SK-MEL-5 (cell line): ENCODE measurements around the gene DPP6. TPM values are rescaled to one million over a fixed set of nuclear protein-coding genes. Genes with fewer than 3 reads are reported as not detected.

Source experiments
- DNase-seq: peaks from one replicate; pipeline ENCODE4 v3.0.0-alpha.2; 2016; ENCODE audit warnings: low read depth, low spot score
- in situ Hi-C: cut with HindIII; loops from 2 replicates; pipeline ENCODE4 v1.10.0; 2016; ENCODE audit warnings: low sequenced_read_pairs, high pct_unique_total_duplicates, low pct_unique_long_range_greater_than_20kb
- total RNA-seq: library from RNA; depleted of rRNA; stranded (reverse); fragments of >200 nt; shearing (Covaris generic); gene quantifications from 2 replicates; pipeline ENCODE4 v1.2.3, GENCODE V29; 2014

The DPP6 gene
- total RNA-seq, 1 experiment from 2014 or later = 0.87 TPM

DNA sequence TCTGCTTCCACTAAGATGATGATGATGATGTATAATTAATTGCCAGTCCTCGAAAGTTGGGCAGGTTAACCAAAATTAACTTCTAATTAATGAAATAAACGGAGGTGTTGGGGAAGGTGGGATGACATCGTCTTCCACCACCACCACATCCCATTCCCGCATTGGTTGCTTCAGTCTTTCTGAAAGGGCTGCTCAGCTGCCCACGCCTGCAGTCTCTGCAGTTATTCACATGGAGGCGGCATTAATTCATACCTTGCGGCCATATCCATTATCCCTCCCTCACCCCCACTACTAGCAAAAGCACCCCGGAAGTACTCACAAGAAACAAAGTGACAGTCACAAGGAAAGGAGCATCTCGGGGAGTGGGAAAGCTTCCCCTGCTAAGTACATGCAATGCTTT, 387.9 kb downstream of the DPP6 start:
- in situ Hi-C loops = no loop called here
- DNase-seq = no peak

DNA sequence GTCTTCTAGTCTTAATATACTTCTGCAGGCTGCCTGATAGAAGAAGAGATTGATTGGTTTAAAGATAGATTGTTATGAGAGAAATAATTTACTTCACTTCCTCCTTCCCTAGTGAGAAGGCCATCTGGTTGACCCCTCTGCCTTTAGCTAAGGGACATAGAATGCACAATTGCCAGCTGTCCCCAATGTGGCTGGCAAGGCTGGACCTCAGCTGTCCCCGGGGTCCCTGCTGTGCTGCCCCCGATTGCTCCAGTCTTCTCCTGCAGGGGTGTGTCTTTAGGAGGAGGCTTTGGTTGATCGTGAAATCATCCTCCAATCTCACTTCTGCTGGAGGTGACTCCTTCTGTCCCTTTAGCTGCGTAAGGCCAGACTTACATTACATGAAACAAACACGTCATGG, 388.5 kb downstream of the DPP6 start:
- no peak for DNase-seq
- in situ Hi-C loops = no loop called here

DNA sequence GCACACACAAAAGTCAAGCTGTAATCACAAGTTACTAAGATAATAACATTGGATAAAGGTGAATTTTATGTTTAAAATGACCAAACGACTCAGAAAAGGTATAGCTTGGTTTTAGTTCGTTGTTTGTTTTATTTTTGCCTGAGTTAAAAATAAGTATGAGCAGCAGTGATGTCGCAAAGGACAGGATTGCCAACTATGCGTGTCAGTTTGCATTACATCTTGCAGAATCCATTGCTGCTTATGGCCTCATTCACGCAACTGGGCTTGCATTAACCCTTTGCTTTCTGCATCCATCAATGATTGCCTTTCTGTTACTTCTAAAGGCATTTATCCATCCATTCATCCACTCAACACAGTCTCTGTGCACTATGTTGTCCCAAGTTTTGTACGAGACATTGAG, 389.6 kb downstream of the DPP6 start:
- no peak for DNase-seq
- in situ Hi-C loops = no loop called here

DNA sequence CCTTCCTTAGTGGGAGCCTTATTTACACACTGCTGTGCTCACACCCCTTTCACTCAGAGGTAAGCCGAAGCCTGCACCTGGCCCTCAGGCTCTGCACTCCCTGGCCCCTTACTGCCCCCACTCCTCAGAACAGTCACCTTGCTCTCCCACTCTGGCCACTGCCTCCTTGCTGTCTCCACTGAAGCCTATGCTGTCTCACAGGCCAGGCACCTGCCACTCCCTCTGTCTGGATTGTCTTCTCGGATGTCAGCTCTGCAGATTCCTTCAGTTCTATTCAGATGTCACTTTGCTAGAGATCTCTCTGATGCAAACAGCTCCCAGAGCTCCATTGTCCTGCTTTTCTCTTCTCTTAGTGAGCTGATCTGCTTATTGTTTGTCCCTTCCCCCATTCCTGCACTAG, 390.7 kb downstream of the DPP6 start:
- in situ Hi-C loops = no loop called here
- no peak for DNase-seq

DNA sequence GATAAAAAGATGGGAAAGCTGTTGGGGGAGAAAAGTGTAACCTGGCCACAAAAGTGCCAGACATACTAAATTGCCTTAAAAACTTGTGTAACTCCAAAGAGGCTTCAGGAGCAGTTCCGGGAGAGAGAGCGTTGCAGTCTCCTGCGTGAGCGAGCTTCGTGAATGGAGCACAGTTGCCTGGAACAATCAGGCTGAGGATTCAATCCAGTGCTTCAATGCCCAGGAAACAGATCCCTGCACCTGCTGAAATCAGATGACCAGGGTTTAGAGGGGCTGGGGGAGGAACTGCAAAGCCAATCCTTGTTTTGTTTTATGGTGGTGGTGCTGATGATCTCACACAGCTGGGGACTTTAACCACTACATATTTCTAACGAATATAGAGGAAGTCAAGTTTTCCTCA, 398.3 kb downstream of the DPP6 start:
- in situ Hi-C loops = no loop called here
- DNase-seq = no peak

DNA sequence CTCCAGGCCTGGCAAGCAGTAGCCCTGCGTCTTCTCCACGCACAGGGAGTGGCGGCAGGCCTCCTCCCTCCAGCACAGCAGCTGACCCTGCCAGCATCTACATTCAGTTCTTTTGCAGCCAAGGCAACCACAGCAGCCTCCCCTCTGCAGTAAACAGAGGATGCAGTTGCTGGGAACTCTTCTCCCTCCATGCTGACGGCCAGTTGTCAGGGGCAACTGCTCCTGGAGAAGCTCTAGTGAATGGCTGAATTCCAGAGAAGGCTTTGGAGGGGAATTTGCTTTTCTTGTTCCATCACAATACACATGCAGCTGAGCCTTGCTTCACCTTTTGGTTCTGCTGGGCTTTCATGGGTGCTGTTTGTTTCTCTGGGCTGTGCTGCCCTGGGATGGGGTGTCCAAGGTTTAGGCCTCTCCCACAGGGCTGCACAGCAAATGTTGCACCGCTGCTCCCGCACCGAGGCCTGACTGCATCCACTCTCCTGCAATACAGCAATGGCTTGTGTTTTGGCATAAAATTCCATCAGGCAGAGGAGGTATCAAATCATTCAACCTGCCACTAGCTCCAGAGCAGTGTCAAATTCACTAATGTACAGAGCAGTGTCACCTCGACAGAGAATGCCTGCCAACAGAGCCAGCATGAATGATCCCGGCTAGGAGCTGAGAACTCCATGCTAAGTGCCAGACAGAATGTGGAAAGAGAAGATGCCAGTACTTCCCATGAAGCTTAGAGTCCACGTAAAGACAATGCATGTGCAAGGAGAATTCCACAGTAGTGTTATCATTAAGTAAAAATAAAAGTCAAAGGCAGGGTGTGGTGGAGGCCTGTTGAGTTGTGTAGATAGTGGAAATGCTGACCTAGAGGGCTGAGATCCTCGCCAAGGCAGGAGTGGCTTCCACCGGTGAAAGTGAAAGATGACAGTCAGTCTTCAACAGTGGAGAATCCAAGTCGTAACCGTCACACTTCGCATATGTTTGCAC, 399.6 kb downstream of the DPP6 start:
- no peak for DNase-seq
- in situ Hi-C loops = no loop called here

DNA sequence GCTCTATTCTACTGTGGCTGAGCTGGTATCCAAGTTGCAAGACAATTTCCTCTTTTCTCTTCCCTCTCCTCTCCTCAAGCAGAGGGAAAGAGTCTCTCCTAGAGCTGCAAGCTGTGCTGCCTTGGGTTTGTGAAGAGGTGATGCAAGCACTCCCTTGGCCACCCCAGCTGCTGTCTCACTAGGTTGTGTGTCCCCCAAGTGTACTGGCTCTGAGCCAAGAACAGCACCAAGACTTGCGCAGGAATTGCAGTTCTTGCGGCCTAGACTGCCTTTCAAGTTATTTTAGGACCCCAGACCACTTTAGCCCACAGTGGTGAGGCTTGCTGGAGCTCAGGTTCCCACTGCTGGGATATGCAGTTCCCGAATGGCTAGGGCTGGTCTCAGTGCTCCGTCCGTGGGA, 411.6 kb downstream of the DPP6 start:
- in situ Hi-C loops = no loop called here
- DNase-seq = no peak

DNA sequence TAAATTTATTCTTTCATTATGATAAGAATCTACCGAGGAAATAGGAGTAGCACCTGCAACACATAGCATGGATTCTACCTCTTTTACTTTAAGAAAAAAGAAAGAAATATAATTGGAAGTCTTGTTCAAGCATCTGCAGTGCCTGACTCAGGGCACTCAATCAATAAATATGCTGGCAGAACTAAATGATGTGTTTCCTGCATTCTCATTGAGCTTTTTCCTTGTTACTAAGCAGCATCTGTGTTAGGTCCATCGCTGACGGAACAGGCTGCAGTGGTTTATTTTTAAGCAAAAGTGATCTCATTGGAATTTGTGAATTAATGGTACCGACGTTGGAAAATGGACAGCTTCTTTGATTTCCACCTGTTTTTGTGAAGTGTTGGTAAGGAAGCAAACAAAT, 417.5 kb downstream of the DPP6 start:
- DNase-seq = no peak
- in situ Hi-C loops = no loop called here

DNA sequence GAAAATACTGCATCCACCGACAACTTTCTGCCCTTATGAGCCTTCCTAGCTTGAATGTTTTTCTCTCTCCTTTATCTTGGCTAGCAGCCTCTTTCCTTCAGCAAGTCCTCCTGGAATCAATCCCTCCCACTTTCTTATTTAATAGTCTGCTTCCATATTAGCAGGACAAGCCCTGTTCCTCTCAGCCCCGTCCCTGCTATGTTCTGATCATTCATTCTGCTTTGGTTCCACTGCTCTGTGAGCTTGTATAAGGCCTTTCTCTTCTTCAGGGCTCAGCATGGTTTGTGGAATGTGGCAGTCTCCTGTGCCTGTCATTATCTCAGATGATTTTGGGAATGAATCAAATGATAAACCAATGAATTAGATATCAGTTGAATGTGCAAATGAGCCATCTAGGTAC, 420.1 kb downstream of the DPP6 start:
- no peak for DNase-seq
- in situ Hi-C loops = no loop called here

DNA sequence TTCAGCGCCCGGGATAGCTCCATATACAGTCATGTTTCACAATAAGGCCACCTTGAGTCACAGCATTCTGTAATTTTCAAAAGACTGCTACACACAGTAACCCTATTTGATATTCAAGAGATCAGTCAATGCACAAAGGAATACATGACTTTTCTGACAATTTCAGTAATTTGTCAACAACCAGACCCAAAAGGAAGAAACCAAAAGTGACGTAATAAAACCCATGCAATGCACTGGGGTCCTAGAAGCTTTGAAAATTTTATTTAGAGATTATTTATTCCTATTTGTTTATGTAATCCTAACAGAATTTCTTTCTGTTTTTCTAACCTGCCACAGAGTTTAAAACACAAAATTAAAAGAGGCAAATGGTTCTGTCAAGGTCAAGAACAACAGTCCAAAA, 421.2 kb downstream of the DPP6 start:
- in situ Hi-C loops = no loop called here
- DNase-seq = no peak

DNA sequence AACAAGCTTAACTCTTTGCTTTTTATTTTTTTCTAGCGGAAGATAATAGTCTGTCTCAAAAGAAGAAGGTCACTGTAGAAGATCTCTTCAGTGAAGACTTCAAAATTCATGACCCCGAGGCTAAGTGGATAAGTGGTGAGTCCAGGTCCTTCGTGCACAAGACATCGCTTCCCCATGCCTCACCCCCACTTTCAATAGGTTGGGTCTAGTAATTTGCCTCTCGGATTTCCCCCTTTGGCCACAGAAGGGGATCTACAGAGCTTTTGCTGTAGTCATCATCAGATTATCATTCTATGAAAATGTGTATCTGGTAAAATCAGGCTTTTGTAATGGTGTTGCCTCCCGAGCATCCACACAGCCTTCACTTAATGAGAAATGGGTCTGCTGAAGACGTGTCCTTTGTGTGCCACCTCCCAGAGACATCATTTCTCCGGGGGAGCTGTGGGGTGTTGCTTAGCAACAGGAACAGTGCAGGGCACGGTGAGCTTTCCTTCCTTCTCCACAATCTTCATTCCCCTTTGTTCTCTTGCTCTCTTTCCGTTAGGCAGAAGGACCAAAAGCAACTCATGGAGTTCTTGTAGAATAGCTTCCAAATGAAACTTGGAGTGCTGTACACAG, 422.8 kb downstream of the DPP6 start:
- in situ Hi-C loops = no loop called here
- DNase-seq = no peak

DNA sequence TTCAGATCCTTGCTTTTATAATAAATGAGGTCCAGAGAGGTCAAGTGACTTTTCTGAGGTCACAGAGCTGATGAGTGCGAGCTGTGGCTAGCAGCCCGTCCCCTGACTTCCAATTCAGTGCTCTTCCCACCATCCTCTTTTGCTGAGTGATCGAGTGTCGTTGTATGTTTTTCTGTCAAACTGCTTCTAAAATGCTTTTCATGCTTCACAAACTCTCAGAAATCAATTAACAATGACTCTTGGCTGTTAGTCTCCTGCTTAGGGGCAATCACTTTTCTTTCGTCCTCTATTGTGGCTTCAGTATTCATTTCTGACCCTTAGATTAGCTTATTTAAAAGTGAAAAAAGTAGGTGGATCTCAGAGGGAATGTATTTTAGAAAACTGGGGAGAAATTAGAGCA, 423.7 kb downstream of the DPP6 start:
- in situ Hi-C loops = no loop called here
- DNase-seq = no peak

DNA sequence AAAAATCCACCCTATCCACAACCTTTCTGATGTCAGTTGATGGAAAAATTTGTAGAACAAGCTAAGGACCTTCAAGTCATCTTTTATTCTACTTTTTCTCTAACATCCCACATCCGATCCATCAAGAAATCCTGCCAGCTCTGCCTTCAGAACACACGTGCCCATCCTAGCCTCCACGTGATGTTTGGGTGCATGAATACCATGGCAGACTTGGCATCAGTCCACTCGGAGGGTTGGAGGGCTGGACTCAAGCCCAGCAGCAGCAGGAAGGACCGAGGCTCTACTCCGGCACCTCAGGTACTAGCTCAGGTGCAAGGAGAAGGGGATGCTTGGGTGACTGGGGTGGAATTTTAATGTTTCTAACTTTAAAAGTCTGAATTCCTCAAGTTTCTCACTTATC, 428.6 kb downstream of the DPP6 start:
- DNase-seq = no peak
- in situ Hi-C loops = no loop called here

DNA sequence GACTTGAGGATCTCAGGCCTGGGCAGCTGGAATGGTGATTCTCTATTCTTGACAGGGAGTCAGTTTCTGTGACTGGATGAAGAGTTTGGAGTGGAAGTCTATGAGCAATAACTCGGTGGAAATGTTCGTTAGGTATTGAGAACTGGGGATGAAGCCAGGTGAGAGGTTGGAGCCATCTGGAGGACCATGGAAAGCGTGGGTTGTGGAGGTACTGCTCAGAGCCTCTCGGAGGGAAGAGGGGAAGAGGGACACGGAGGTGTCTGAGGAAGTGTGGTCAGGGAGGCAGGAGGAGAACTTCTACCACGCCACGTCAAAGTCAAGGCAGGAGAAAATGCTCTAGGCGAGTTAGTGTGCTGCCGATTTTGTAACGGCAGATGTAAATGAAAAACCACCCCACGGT, 430.7 kb downstream of the DPP6 start:
- in situ Hi-C loops = no loop called here

DNA sequence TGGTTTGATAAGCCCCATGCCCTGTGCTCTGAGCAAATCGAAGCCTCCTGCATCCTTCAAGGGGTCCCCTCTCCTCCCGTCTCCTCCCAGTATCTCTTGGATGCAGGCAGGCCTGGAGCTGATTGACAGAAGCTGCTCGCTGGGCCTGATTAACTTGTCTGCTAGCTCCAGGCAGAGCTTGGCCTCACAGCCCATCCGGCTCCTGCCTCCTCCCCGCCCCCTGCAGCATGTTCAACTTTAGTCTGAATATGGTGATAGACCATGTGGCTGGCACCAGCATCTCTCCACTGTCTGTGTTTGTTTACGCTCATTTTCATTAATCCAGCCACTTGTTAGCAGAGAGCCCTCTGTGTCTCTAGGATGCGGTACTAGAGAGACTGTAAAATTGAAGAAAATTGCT, 432.2 kb downstream of the DPP6 start:
- in situ Hi-C loops = no loop called here
- no peak for DNase-seq

More for the DNA sequence above, 430.7 kb downstream of the DPP6 start:
- DNase-seq = no peak

DNA sequence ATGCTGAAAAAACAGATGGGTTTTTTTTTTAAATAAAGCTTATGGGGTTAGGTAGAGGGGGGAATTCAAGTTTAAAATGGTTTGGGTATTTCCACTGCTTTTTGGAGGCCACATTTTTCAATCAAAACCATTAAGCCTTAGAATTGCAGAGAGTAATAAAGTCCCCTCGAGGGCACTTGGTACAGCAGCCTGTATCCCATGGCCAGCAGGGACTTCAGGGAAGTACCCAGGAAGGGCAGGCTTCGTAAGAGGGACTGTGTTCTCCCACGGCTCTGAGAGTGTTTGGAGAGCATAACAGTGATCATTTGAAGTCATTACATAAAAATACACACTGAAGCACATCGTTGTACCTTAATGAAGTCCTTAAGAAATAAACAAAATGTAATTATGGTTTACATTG, 432.7 kb downstream of the DPP6 start:
- no peak for DNase-seq
- in situ Hi-C loops = no loop called here

DNA sequence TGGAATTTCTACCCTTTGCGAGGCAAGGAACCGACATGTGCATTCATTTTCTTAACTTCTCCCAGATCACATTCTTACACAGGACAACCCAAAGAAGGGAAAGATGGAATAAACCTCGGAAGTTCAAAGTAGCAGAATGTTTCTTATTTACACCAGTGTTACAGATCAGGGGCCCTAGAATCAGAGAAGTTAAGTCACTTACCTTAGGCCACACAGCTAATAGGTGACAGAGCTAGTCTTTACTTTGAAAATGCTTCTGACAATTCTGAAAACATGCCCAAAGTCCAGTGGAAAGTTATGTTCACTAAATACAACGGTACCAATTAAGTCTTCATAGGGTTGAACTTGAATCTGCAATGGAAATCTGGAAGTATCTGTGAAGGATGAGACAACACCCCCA, 437.7 kb downstream of the DPP6 start:
- in situ Hi-C loops = no loop called here

DNA sequence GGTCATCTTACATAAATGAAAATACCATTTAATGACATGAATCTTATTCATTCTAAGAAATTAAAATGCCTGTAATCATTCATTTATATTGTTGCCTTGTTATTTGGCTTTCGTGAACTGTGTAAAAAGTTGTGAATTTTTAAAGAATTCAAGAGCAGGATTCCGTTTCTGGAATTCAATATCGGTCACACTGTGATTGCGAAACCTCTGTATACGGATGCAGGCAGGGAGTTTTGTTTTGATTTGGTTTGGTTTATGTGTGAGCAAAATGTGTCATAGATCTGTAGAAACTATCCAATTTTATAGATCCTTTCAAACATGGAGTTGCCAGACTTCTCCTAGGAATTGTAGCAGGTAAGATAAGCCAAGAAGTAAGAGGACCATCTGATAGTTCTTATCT, 441.4 kb downstream of the DPP6 start:
- in situ Hi-C loops = no loop called here
- DNase-seq = no peak

More for the DNA sequence above, 437.7 kb downstream of the DPP6 start:
- no peak for DNase-seq

DNA sequence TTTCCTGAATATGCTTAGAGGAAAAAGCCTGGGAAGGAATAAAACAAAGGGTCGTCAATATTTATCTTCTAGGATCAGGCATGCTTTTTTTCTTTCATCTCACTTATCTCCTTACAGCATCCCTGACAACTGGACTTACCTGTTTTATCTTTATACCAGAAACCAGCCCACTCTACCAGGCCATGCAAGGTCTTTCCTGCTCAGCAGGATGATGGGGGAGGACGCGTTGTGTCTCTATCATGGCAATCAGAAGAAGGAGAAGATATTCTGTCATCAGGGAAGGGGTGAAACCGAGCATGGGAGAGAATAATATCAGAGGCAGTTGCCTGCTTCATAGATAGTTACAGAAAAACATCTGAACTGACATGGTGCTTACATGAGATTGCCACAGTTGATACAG, 445.6 kb downstream of the DPP6 start:
- no peak for DNase-seq
- in situ Hi-C loops = no loop called here
